Keratinocyte (primary cell): ENCODE measurements around the gene TRAF3IP1. TPM values are rescaled to one million over a fixed set of nuclear protein-coding genes. Genes with fewer than 3 reads are reported as not detected.

Experiments used
- DNase-seq: peaks from one replicate; pipeline ENCODE4 v3.0.0-alpha.2; 2011; ENCODE audit warnings: low read depth, missing footprints, low spot score
- FAIRE-seq: peaks from 2 replicates; lab custom pipeline; 2011; peaks lifted over from hg19 to GRCh38; lab: Jason Lieb, UNC
- H2AFZ ChIP-seq: 2 replicates; pipeline ENCODE4 v1.6.0; 2012; ENCODE audit warnings: low read length, control low read depth, inconsistent platforms; ENCODE audit not compliant: control insufficient read depth
- H3K27ac ChIP-seq: 2 replicates; pipeline ENCODE4 v1.5.1; 2011; ENCODE audit warnings: low read length; ENCODE audit not compliant: control insufficient read depth, insufficient read depth
- H3K27me3 ChIP-seq: 3 replicates; pipeline ENCODE4 v1.6.0; 2011; ENCODE audit warnings: low read length; ENCODE audit not compliant: control insufficient read depth, insufficient read depth; ENCODE audit errors: extremely low read depth
- H3K36me3 ChIP-seq, 2 experiments: 2 replicates in 1 of 2; 3 replicates in 1 of 2; pipeline ENCODE4 v1.5.1; 2011; ENCODE audit warnings: low read length in 2 of 2, mild to moderate bottlenecking in 1 of 2; ENCODE audit not compliant: control insufficient read depth in 2 of 2, insufficient read depth in 2 of 2; ENCODE audit errors: extremely low read depth in 1 of 2
- H3K4me1 ChIP-seq: 3 replicates; pipeline ENCODE4 v1.5.1; 2011; ENCODE audit warnings: low read length; ENCODE audit not compliant: control insufficient read depth, insufficient read depth; ENCODE audit errors: extremely low read depth
- H3K4me2 ChIP-seq: 3 replicates; pipeline ENCODE4 v1.6.0; 2011; ENCODE audit warnings: low read depth, low read length; ENCODE audit not compliant: control insufficient read depth, insufficient read depth; ENCODE audit errors: extremely low read depth
- H3K4me3 ChIP-seq, 3 experiments: fragments of 200-600 bp in 1 of 3; sonication (generic) in 1 of 3; 2 replicates in 2 of 3; 3 replicates in 1 of 3; pipeline ENCODE4 v1.5.1; 2011 to 2016; ENCODE audit warnings: low read length in 3 of 3, mild to moderate bottlenecking in 3 of 3, control low read depth in 2 of 3, inconsistent platforms in 1 of 3, low read depth in 1 of 3, mixed read lengths in 1 of 3, mixed run types in 1 of 3, moderate library complexity in 1 of 3; ENCODE audit not compliant: control insufficient read depth in 2 of 3, insufficient read depth in 2 of 3; ENCODE audit errors: extremely low read depth in 1 of 3
- H3K79me2 ChIP-seq: 2 replicates; pipeline ENCODE4 v1.6.0; 2012; ENCODE audit warnings: low read length; ENCODE audit not compliant: control insufficient read depth, insufficient read depth
- H3K9ac ChIP-seq: 3 replicates; pipeline ENCODE4 v1.6.0; 2011; ENCODE audit warnings: low read length; ENCODE audit not compliant: control insufficient read depth, insufficient read depth; ENCODE audit errors: extremely low read depth
- H3K9me1 ChIP-seq: 3 replicates; pipeline ENCODE4 v1.6.0; 2011; ENCODE audit warnings: low read length; ENCODE audit not compliant: control insufficient read depth, insufficient read depth; ENCODE audit errors: extremely low read depth
- H3K9me3 ChIP-seq: 2 replicates; pipeline ENCODE4 v1.5.1; 2012; ENCODE audit warnings: low read depth, low read length; ENCODE audit not compliant: control insufficient read depth
- H4K20me1 ChIP-seq: 3 replicates; pipeline ENCODE4 v1.6.0; 2011; ENCODE audit warnings: low read length; ENCODE audit not compliant: control insufficient read depth, insufficient read depth; ENCODE audit errors: extremely low read depth
- EZH2 ChIP-seq: IDR thresholded peaks from one replicate; pipeline ENCODE4 v1.6.1; 2012; ENCODE audit warnings: inconsistent platforms, mild to moderate bottlenecking, low read length, moderate library complexity
- dilution Hi-C: fragments of 300-500 bp; cut with MboI; formaldehyde crosslinking; loops from one replicate; pipeline ENCODE4 v1.7.0; 2020; ENCODE audit warnings: low sequenced_read_pairs; ENCODE audit not compliant: extremely low pct_ligation_motif_present
- polyA plus RNA-seq, 5 experiments: library from polyadenylated mRNA; depleted of rRNA in 3 of 5; stranded (reverse) in 3 of 5; stranded (forward) in 1 of 5; unstranded in 1 of 5; fragments of >200 nt; gene quantifications; 1 replicate in 1 of 5; 2 replicates in 3 of 5; 3 replicates in 1 of 5; pipeline versions ENCODE4 v1.2.1 to v1.2.3, GENCODE V29; 2011 to 2012; ENCODE audit warnings: missing spikeins in 2 of 5, low read depth in 1 of 5, low replicate concordance in 1 of 5
- TF ChIP-seq, protein P1 (sequence below), 3 experiments: IDR thresholded peaks in 1 of 3; conservative IDR thresholded peaks in 1 of 3; optimal IDR thresholded peaks in 1 of 3; 2 replicates in 2 of 3; 3 replicates in 1 of 3; pipeline versions ENCODE3 to v1.5.1; 2011; ENCODE audit warnings: low read length in 3 of 3, mild to moderate bottlenecking in 3 of 3, moderate library complexity in 2 of 3, control low read depth in 1 of 3, inconsistent platforms in 1 of 3; ENCODE audit not compliant: insufficient read depth in 2 of 3; ENCODE audit errors: extremely low read depth in 1 of 3

Gene TRAF3IP1
- polyA plus RNA-seq, 1 donor (not counting 4 experiments of a cell fraction or from before 2014, with no cell fraction given) = 7.0 TPM

DNA sequence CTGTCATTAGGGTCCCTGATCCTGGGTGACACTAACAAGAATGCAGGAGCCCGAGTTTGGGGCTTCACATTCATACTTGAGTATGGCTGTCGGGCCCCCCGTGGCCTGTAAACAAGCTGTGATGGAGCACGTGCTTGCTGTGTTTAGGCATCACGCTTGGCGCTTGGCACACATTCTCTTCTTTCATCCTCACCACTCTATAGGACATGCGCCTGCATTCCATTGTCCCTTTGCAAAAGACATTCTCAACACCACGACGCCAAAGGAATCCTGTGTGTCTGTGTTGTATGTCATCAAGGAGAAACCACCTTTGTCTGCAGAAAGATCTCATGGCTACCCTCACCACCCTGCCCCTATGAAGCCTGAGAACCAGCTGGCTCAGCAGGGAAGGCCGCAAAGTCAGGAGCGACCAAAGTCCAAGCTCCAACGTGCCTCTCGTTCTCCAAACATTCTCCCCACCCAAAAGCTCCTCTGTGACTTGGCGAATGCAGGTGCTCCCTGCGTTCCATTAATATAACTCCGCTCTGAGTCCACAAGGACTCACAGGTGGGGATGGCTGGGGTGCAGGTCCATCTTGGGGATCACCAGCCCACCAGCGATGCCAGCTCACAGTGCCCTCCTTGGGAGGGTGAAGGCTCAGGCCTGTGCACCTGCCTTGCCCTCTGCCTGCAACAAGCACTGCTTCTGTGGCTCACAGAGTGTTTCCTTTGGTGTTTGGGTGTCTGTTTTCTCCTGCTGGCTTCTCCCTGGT, 25.8 kb upstream of the TRAF3IP1 start:
- Histone ChIP-seq H3K9me3 (no peaks in the 10 kb centered on the region), H3K4me3 (no peak overlapping the region), H3K9ac (no peak overlapping the region), H3K9me1 (no peaks in the 10 kb centered on the region), H3K27ac (no peak overlapping the region), H3K4me2 (no peak overlapping the region), H3K27me3 (peaks cover 11% of the 10 kb centered on the region), H3K4me1 (peaks cover 15% of the 10 kb centered on the region), H2AFZ (no peak overlapping the region), H3K36me3 (no peaks in the 10 kb centered on the region), H4K20me1 (no peaks in the 10 kb centered on the region), H3K79me2 (no peaks in the 10 kb centered on the region)
- TF ChIP-seq, protein P1, sequence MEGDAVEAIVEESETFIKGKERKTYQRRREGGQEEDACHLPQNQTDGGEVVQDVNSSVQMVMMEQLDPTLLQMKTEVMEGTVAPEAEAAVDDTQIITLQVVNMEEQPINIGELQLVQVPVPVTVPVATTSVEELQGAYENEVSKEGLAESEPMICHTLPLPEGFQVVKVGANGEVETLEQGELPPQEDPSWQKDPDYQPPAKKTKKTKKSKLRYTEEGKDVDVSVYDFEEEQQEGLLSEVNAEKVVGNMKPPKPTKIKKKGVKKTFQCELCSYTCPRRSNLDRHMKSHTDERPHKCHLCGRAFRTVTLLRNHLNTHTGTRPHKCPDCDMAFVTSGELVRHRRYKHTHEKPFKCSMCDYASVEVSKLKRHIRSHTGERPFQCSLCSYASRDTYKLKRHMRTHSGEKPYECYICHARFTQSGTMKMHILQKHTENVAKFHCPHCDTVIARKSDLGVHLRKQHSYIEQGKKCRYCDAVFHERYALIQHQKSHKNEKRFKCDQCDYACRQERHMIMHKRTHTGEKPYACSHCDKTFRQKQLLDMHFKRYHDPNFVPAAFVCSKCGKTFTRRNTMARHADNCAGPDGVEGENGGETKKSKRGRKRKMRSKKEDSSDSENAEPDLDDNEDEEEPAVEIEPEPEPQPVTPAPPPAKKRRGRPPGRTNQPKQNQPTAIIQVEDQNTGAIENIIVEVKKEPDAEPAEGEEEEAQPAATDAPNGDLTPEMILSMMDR (optimal IDR thresholded peaks at IDR 0.05 in 1 of 3, IDR thresholded peaks at IDR 0.05 in 1 of 3, conservative IDR thresholded peaks at IDR 0.05 in 1 of 3; ENCODE audit: extremely low read depth in 1 of 3, insufficient read depth in 2 of 3, low read length in 3 of 3) = no peak
- TF ChIP-seq EZH2 = no peak
- dilution Hi-C loops = no loop called here
- FAIRE-seq (no peak), DNase-seq (no peak)

- no peak for TF ChIP-seq EZH2
- DNase-seq (no peak), FAIRE-seq (no peak)
- H3K9me3 ChIP-seq = no peaks in the 10 kb centered on the region
- dilution Hi-C loops = no loop called here
- no peak overlapping the region for H3K4me2 ChIP-seq
- no peaks in the 10 kb centered on the region for H3K9me1 ChIP-seq
- H3K27ac ChIP-seq = no peak overlapping the region
- no peak overlapping the region for H3K9ac ChIP-seq
- H3K36me3 ChIP-seq = no peaks in the 10 kb centered on the region
- no peaks in the 10 kb centered on the region for H3K79me2 ChIP-seq
- H4K20me1 ChIP-seq = no peaks in the 10 kb centered on the region
- H3K27me3 ChIP-seq = peaks cover 14% of the 10 kb centered on the region
- H3K4me1 ChIP-seq = peaks cover 8% of the 10 kb centered on the region
- no peak overlapping the region for H2AFZ ChIP-seq
- H3K4me3 ChIP-seq = no peak overlapping the region
Observed at GRCh38 chr2:238295144-238296112, 24.9 kb upstream of the TRAF3IP1 start.
